DND-41 (cell line): ENCODE data around the gene THRA.

Experiments
- CTCF ChIP-seq: IDR thresholded peaks from 2 replicates; pipeline ENCODE4 v1.5.1; 2012; ENCODE audit warnings: borderline replicate concordance, low read length, moderate library complexity, mild to moderate bottlenecking; ENCODE audit not compliant: poor library complexity, severe bottlenecking; ENCODE audit errors: extremely low read depth
- EZH2 ChIP-seq: IDR thresholded peaks from 3 replicates; pipeline ENCODE4 v1.6.1; 2012; ENCODE audit warnings: borderline replicate concordance, low read depth, mild to moderate bottlenecking, moderate library complexity, low read length, inconsistent platforms; ENCODE audit not compliant: severe bottlenecking

- no peak for TF ChIP-seq EZH2
- no peak for TF ChIP-seq CTCF
Measured at GRCh38 chr17:40091691-40092397, 29.1 kb downstream of the THRA start.
